ENCODE results near the gene GSTT4.

The GSTT4 gene

DNA sequence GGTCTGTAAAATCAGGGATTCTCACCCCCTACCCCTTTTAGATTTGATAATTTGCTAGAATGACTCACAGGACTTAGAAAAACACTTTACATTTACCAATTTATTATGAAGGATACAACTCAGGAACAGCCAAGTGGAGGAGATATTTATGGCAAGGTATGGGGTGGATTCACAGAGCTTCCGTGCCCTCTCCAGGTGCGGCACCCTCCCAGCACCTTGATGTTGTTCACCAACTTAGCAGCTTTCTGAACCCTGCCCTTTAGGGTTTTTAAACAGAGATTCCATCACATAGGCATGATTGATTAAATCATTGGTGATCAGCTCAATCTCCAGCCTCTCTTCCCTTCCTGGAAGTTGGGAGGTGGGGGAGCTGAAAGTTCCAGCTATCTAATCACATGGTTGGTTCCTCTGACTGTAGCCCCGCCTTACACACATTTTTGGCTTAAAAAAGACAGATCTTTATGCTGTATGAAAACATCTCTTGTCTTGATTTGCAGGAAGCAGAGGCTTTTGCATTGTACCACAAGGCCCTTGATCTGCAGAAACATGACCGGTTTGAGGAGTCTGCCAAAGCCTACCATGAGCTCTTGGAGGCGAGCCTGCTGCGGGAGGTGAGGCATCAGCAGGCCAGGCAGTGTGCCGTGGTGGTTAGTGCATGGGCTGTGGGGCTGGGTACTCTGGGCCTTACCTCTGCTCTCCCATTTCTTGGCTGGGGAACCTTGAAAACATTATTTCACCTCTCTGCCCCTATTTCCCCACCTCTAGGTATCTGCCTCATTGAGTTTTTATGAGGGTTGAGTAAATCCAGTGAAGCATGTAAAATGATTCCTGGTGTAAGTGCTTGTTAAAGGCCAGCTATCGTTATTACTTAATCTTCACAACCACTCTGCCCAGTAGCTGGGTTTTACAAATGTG lies 32.9 kb upstream of the GSTT4 start:
- Histone ChIP-seq H3K4me3 (ENCODE audit: low read length) (no peak overlapping the region), H3K27me3 (ENCODE audit: control insufficient read depth, insufficient read depth, low read length) (no peaks in the 10 kb centered on the region), H3K4me1 (ENCODE audit: control insufficient read depth, insufficient read depth, low read length) (no peaks in the 10 kb centered on the region), H3K36me3 (ENCODE audit: control insufficient read depth, insufficient read depth, low read length) (peaks cover 10% of the 10 kb centered on the region), H3K9ac (ENCODE audit: low read length) (no peak overlapping the region), H3K27ac (ENCODE audit: low read depth, low read length) (no peak overlapping the region)

DNA sequence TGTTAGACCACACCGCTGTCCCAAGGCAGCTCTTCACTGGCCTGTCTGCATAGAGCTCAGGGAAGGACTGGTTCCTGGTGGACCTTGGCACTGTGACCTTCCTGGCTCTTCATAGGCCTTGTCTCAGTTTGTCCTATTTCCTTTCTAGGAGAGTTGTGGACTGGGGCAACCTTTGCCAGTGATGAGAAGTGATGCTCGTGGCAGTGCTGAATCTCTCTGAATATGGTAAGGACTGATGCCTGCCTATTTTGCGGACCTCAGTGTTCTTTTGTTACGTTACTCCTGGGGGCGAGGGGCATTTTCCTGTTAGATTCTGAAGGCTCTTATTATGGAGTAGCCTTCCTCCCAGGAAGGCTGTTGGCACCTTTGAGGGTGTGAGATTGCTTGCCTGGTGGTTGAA lies 30.0 kb upstream of the GSTT4 start:
- Histone ChIP-seq H3K27ac (ENCODE audit: low read depth, low read length) (no peak overlapping the region), H3K9ac (ENCODE audit: low read length) (no peak overlapping the region), H3K4me3 (ENCODE audit: low read length) (no peak overlapping the region), H3K36me3 (ENCODE audit: control insufficient read depth, insufficient read depth, low read length) (peaks cover 10% of the 10 kb centered on the region), H3K27me3 (ENCODE audit: control insufficient read depth, insufficient read depth, low read length) (no peaks in the 10 kb centered on the region), H3K4me1 (ENCODE audit: control insufficient read depth, insufficient read depth, low read length) (peaks cover under 1% of the 10 kb centered on the region)

DNA sequence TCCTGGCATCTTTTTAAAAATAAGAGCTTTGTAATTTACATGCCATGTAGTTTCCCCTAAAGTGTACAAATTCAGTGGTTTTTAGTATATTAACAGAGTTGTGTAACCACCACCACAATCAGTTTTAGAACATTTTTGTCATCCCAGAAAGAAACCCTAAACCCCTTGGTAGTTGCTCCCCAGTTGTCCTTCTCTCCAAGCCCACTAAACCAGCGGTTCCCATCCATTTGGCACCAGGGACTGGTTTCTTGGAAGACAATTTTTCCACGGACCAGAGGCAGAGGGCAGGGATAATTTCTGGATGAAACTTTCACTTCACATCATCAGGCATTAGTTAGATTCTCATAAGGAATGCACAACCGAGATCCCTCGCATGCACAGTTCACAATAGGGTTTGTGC lies 28.5 kb upstream of the GSTT4 start:
- Histone ChIP-seq H3K27me3 (ENCODE audit: control insufficient read depth, insufficient read depth, low read length) (no peaks in the 10 kb centered on the region), H3K36me3 (ENCODE audit: control insufficient read depth, insufficient read depth, low read length) (peaks cover 4% of the 10 kb centered on the region), H3K4me3 (ENCODE audit: low read length) (no peak overlapping the region), H3K9ac (ENCODE audit: low read length) (no peak overlapping the region), H3K4me1 (ENCODE audit: control insufficient read depth, insufficient read depth, low read length) (peaks cover 3% of the 10 kb centered on the region), H3K27ac (ENCODE audit: low read depth, low read length) (no peak overlapping the region)

DNA sequence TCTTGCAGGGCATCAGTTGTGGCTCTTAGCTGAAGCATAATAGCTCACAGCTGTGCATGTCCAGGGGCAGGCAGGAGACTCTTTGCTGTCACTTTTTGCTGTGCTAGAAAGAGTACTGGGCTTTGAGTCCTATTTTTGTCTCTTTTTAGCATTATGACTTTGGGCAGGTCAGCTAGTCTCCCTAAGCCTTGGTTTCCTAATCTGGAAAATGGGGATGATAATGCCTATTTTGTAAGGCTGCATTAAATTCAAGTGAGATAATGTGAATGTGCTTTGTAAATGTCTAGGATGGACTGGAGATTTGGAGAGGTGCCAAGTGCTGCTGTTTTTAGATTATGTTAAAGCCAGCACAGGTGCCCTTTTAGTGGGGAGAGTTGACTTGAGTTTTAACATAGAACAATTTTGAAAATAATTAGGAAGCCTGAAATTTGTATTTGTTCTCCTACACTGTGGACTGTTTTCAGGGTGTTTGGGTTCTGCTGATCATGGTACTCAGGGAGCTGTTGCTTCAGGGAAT lies 25.0 kb upstream of the GSTT4 start:
- H3K27me3 ChIP-seq (ENCODE audit: control insufficient read depth, insufficient read depth, low read length) = no peaks in the 10 kb centered on the region
- H3K4me3 ChIP-seq (ENCODE audit: low read length) = no peak overlapping the region
- no peak overlapping the region for H3K9ac ChIP-seq (ENCODE audit: low read length)
- H3K4me1 ChIP-seq (ENCODE audit: control insufficient read depth, insufficient read depth, low read length) = peaks cover 3% of the 10 kb centered on the region
- H3K36me3 ChIP-seq (ENCODE audit: control insufficient read depth, insufficient read depth, low read length) = no peaks in the 10 kb centered on the region
- H3K27ac ChIP-seq (ENCODE audit: low read depth, low read length) = no peak overlapping the region

DNA sequence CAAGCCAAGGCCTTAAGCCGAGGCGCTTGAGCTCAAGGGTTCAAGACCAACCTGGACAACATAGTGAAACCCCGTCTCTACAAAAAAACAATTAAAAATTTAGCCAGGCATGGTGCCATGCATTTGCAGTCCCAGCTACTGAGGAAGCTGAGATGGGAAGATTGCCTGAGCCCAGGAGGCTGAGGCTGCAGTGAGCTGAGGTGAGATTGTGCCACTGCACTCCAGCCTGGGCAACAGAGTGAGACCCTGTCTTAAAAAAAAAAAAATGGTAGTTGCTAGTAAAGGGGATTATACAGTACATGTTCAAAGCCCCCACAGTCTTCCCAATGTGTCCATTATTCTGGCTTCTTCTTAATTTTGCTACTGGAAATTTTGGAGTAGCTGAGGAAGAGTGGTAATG lies 24.1 kb upstream of the GSTT4 start:
- Histone ChIP-seq H3K4me3 (ENCODE audit: low read length) (no peak overlapping the region), H3K27ac (ENCODE audit: low read depth, low read length) (no peak overlapping the region), H3K4me1 (ENCODE audit: control insufficient read depth, insufficient read depth, low read length) (peaks cover 3% of the 10 kb centered on the region), H3K27me3 (ENCODE audit: control insufficient read depth, insufficient read depth, low read length) (no peaks in the 10 kb centered on the region), H3K36me3 (ENCODE audit: control insufficient read depth, insufficient read depth, low read length) (no peaks in the 10 kb centered on the region), H3K9ac (ENCODE audit: low read length) (no peak overlapping the region)

DNA sequence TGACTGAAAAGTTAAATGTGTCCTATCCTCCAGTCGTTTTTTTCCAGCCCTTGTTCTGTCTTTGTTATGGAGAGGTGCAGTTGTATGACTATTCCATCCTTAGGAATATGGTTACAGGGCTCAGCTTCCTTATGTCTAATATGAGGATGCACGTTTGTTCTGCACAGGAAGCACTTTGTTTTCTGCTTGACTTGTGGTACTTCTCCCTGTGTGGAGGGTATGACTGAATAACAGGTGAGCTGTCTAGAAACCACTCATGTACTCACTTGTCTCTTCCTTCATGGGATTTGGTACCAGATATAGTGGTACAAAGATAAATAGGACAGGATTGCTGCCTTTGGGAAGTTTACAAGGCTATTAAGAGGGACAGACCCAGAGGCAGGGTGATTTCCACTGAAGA lies 23.3 kb upstream of the GSTT4 start:
- H3K27me3 ChIP-seq (ENCODE audit: control insufficient read depth, insufficient read depth, low read length) = no peaks in the 10 kb centered on the region
- H3K4me3 ChIP-seq (ENCODE audit: low read length) = no peak overlapping the region
- peaks cover 3% of the 10 kb centered on the region for H3K4me1 ChIP-seq (ENCODE audit: control insufficient read depth, insufficient read depth, low read length)
- H3K9ac ChIP-seq (ENCODE audit: low read length) = no peak overlapping the region
- no peaks in the 10 kb centered on the region for H3K36me3 ChIP-seq (ENCODE audit: control insufficient read depth, insufficient read depth, low read length)
- H3K27ac ChIP-seq (ENCODE audit: low read depth, low read length) = no peak overlapping the region

DNA sequence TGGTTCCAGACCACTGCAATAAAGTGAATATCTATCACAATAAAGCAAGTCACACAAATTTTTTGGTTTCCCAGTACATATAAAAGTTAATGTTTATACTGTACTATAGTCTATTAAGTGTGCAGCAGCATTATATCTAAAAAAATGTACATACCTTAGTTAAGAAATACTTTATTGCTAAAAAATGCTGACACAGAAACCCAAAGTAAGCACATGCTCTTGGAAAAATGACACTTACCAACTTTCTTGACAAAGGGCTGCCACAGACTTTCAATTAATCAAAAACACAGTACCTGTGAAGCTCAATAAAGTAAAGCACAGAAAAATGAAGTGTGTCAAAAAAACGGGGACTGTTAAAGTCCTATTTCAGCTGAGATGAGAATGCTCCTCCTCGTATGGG lies 22.7 kb upstream of the GSTT4 start:
- peaks cover 3% of the 10 kb centered on the region for H3K4me1 ChIP-seq (ENCODE audit: control insufficient read depth, insufficient read depth, low read length)
- H3K27me3 ChIP-seq (ENCODE audit: control insufficient read depth, insufficient read depth, low read length) = no peaks in the 10 kb centered on the region
- H3K27ac ChIP-seq (ENCODE audit: low read depth, low read length) = no peak overlapping the region
- H3K4me3 ChIP-seq (ENCODE audit: low read length) = no peak overlapping the region
- H3K36me3 ChIP-seq (ENCODE audit: control insufficient read depth, insufficient read depth, low read length) = no peaks in the 10 kb centered on the region
- H3K9ac ChIP-seq (ENCODE audit: low read length) = no peak overlapping the region

GRCh38 chr22:24027389-24027975 lies 22.2 kb upstream of the GSTT4 start:
- Histone ChIP-seq H3K9ac (ENCODE audit: low read length) (no peak overlapping the region), H3K36me3 (ENCODE audit: control insufficient read depth, insufficient read depth, low read length) (no peaks in the 10 kb centered on the region), H3K4me3 (ENCODE audit: low read length) (no peak overlapping the region), H3K27me3 (ENCODE audit: control insufficient read depth, insufficient read depth, low read length) (no peaks in the 10 kb centered on the region), H3K27ac (ENCODE audit: low read depth, low read length) (no peak overlapping the region), H3K4me1 (ENCODE audit: control insufficient read depth, insufficient read depth, low read length) (peaks cover 3% of the 10 kb centered on the region)

DNA sequence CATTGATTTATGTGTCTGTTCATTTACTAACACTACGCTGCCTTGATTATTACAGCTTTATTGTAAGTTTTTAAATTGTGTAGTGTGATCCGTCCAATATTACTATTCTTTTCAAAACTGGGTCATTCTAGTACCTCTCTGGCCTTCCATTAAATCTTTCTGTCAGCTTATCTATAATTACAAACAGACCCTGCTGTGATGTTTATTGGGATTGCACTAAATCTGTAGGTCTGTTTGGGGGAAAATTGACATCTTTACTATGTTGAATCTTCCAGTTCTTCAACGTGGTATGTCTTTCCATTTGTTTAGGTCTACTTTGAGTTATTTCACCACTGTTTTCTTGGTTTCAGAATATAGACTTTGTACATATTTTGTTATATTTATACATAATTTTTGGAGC lies 21.5 kb upstream of the GSTT4 start:
- Histone ChIP-seq H3K36me3 (ENCODE audit: control insufficient read depth, insufficient read depth, low read length) (no peaks in the 10 kb centered on the region), H3K9ac (ENCODE audit: low read length) (no peak overlapping the region), H3K27me3 (ENCODE audit: control insufficient read depth, insufficient read depth, low read length) (no peaks in the 10 kb centered on the region), H3K4me3 (ENCODE audit: low read length) (no peak overlapping the region), H3K4me1 (ENCODE audit: control insufficient read depth, insufficient read depth, low read length) (peaks cover 3% of the 10 kb centered on the region), H3K27ac (ENCODE audit: low read depth, low read length) (no peak overlapping the region)

GRCh38 chr22:24026056-24026455 lies 20.8 kb upstream of the GSTT4 start:
- no peak overlapping the region for H3K27ac ChIP-seq (ENCODE audit: low read depth, low read length)
- H3K36me3 ChIP-seq (ENCODE audit: control insufficient read depth, insufficient read depth, low read length) = no peaks in the 10 kb centered on the region
- no peaks in the 10 kb centered on the region for H3K27me3 ChIP-seq (ENCODE audit: control insufficient read depth, insufficient read depth, low read length)
- no peak overlapping the region for H3K4me3 ChIP-seq (ENCODE audit: low read length)
- peaks cover 3% of the 10 kb centered on the region for H3K4me1 ChIP-seq (ENCODE audit: control insufficient read depth, insufficient read depth, low read length)
- no peak overlapping the region for H3K9ac ChIP-seq (ENCODE audit: low read length)

DNA sequence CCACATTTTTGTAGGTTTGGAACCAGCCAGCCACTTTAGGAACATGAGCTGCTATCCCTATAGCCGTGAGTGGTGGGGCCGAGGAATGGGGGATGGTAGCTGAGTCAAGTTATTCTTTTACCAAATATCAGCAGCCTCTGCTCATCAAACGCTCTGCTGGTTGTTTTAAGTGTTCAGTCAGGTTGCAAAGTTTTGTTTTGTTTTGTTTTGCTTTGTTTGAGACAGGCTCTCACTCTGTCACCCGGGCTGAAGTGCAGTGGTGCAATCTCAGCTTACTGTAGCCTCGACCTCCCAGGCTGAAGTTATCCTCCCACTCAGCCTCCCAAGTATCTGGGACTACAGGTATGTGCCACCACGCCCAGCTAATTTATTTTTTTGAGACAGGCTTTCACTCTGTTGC lies 20.2 kb upstream of the GSTT4 start:
- no peak overlapping the region for H3K27ac ChIP-seq (ENCODE audit: low read depth, low read length)
- H3K27me3 ChIP-seq (ENCODE audit: control insufficient read depth, insufficient read depth, low read length) = no peaks in the 10 kb centered on the region
- peaks cover 3% of the 10 kb centered on the region for H3K4me1 ChIP-seq (ENCODE audit: control insufficient read depth, insufficient read depth, low read length)
- H3K9ac ChIP-seq (ENCODE audit: low read length) = no peak overlapping the region
- no peak overlapping the region for H3K4me3 ChIP-seq (ENCODE audit: low read length)
- no peaks in the 10 kb centered on the region for H3K36me3 ChIP-seq (ENCODE audit: control insufficient read depth, insufficient read depth, low read length)

- Histone ChIP-seq H3K27ac (ENCODE audit: low read depth, low read length) (no peak overlapping the region), H3K27me3 (ENCODE audit: control insufficient read depth, insufficient read depth, low read length) (no peaks in the 10 kb centered on the region), H3K36me3 (ENCODE audit: control insufficient read depth, insufficient read depth, low read length) (no peaks in the 10 kb centered on the region), H3K9ac (ENCODE audit: low read length) (no peak overlapping the region), H3K4me1 (ENCODE audit: control insufficient read depth, insufficient read depth, low read length) (no peaks in the 10 kb centered on the region), H3K4me3 (ENCODE audit: low read length) (no peak overlapping the region)
These were observed 19.1 kb upstream of the GSTT4 start for GRCh38 chr22:24024354-24024753.

All from rectal smooth muscle tissue (tissue), 1 donor.